Effector CD4-positive, alpha-beta T cell (primary cell): ENCODE measurements around the gene SYN1.

Experiments used
- DNase-seq: peaks from one replicate; pipeline ENCODE4 v3.0.0-alpha.2; 2020

The SYN1 gene

GRCh38 chrX:47593522-47593921 lies 26.1 kb downstream of the SYN1 start:
- no peak for DNase-seq

DNA sequence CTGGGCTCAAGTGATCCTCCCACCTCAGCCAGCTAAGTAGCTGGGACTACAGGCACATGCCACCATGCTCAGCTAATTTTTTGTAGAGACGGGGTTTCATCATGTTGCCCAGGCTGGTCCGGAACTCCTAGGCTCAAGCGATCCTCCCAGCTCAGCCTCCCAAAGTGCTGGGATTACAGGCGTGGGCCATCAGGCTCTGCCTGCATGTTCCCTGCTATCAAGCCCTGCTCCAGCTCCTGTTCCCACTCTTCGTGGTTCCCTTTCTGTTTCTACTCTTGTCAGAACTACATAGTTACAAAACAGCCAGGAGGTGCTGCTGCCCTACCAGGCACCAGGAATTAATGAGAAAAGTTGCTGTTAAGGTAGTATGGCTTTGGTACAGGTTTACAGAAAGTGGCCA lies 28.7 kb downstream of the SYN1 start:
- no peak for DNase-seq

DNA sequence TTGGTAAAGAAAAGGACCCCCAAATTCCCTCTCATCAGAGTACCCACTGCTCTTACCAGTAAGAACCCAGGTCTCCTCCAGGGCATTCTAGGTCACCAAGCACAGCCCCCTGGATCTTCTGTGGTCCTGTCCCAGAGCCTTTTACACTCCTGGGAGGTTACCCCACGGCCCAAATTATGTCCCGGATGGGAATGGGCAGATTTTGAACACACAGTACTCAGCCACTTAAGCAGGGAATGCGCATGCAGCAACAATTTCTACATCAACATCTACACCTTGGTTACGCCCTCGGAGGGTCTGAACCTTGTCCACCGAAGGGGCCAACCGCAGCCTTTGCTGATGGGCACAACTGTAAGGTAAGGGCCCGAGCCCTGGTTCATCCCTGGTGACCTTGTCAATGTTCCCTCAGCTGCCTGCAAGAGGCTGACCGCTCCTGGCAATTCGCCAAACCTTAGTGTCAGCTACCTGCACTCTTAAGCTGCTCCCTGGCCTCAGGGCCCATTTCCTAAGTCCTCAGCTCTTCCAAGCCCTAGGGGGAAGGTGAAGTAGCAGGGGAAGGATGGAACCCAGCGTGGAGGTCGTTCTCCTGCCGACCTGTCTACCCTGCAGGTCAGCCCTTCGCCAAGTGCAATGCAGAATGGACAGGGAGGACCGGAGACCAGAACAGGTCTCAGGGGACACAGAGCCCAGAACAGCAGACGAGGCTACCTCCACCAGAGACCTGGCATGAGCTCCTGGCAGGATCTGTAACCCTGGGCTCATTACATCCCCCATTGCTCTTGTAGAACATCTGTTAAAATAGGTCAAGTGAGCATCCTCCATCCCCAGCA lies 31.5 kb downstream of the SYN1 start:
- no peak for DNase-seq

GRCh38 chrX:47587091-47587891 lies 32.4 kb downstream of the SYN1 start:
- no peak for DNase-seq

- no peak for DNase-seq
Measured at GRCh38 chrX:47586043-47586787, 33.4 kb downstream of the SYN1 start.

DNA sequence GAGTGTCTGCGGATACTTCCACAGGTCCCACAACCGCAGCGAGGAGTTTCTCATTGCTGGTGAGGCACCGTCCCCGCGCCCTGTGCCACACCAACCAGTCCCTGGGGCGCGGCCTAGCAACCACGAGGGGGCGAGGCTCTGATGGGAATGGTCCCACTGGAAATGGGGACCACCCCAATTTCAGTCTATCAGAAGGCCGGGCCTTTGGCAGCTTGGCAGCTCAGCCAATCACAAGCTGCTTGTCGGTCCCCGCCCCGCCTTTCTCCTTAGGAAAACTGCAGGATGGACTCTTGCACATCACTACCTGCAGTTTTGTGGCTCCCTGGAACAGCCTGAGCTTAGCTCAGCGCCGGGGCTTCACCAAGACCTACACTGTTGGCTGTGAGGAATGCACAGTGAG lies 34.4 kb downstream of the SYN1 start:
- DNase-seq, result no peak

DNA sequence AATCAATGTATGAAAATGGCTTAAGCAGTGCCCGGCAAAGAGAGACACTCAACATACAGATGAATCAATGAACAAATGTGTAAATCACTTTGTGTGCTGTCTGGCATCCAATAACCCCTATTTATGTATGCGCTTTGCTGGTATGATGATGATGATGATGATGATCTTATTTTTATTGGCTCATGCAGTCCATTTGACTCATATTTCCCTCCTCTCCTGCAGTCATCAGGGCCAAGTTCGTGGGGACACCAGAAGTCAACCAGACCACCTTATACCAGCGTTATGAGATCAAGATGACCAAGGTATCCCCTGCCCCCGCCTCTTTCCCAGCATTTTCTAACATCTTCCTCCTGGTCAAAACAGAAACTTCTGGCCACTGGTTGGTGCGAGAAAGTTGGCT lies 34.9 kb downstream of the SYN1 start:
- DNase-seq, result no peak

DNA sequence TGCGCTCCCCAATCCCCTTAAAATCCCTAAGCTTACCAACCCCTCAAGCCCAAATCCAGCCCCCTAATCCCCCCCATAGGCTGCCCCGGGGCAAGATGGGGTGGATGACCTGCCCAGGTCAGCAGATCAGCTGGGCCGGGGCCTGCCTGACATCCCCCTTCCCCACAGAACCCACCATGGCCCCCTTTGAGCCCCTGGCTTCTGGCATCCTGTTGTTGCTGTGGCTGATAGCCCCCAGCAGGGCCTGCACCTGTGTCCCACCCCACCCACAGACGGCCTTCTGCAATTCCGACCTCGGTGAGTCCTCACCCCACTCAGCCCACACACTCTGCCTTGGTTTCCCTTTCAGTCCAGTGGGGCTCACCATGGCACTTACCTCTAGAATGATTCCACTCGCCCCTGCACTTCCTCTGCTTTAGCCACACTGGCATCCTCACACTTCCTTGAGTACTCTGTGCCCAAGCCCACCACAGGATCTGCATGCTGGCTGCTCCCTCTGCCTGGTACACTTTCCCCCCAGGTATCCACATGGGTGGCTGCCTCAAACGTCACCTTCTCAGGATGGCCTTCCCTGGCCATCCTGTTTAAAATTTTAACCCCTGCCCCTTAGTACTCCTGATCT lies 36.3 kb downstream of the SYN1 start:
- DNase-seq, result no peak

- DNase-seq, result peak; percentile 61
Measured at GRCh38 chrX:47581731-47582647, 37.7 kb downstream of the SYN1 start, which contains the start of gene TIMP1. TSS of gene TIMP1 (plus strand) at chrX:47582436. CDS start at chrX:47583416, 980 bp downstream.

DNA sequence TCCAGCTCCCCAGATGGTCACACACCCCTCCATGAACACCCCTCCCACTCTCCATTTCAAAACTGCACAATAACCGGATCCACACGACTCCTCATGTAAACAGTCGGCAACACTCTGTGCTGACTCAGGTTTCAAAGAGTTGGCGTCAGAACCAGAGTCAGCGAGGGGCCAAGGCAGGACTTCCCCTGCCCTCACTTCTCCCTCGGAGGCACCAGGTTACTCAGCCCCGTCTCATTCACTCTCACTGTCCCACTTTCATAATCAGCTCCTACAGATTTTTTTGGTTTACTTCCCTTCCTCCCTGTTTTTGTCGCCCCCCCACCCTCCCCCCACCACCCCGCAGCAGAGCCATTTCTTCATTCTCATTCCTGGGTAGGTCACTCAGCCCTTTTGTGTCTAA lies 40.1 kb downstream of the SYN1 start:
- no peak for DNase-seq

- DNase-seq, result no peak
Measured at GRCh38 chrX:47578692-47579091, 41.0 kb downstream of the SYN1 start.

GRCh38 chrX:47577901-47578300 lies 41.8 kb downstream of the SYN1 start:
- no peak for DNase-seq

DNA sequence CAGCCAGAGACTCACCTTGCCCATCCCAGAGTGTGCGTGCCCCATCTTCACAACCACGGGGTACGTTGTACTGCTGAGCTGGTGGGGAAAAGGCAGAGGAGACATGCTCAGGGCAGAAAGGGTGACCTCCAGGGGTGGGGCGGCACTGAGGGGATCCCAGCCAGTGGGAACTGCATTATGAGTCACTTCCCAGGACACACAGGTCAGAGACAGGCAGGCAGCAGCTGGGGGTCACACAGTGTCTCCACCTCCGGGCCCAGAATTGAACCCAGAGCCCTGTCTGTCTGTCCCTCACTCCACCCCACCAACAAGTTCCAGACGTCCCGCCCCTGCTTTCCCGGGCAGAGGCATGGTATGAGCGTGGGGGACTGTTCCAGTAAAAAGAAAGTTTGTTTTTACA lies 42.2 kb downstream of the SYN1 start:
- no peak for DNase-seq

DNA sequence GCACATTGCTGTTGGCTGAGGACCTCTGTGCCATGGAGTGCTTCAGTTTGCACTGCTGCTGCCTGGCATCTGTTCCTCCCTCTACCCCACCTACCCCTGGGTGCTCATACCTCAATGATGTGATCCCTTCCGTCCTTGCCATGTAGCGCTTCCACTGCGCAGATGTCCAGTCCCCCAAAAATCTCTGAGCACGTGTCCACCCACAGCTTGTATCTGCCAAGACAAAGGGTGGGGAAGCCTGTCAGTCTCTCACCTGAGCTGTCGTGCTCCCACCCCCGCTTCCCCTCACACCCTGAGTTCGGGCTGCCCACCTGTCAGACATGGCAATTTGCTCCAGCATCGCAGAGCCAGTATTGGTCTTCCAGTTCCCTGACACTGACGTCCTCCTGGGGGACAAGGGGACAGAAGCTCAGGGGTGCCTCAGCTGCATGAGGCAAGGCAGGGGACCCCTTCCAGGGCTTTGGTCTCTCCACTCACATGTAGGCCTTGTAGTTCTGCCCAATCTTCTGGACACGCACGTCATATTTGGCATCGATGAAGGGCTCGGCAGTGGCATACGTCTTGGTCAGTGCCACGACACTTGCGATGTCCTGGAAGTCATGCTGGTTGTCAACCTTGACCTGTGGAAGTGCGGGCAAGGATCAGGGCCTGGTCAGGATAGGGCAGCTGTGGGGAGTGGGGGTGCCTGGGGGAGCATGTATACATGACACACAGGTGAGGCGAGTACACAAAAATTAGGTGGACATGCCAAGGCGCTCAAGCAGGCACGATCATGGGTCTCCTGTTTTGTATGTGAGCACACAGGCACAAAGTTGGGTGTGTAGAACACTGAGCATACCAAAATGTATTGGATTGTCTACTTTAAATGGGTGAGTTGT lies 43.4 kb downstream of the SYN1 start:
- no peak for DNase-seq

- DNase-seq, result no peak
Measured at GRCh38 chrX:47574547-47575301, 44.9 kb downstream of the SYN1 start.

DNA sequence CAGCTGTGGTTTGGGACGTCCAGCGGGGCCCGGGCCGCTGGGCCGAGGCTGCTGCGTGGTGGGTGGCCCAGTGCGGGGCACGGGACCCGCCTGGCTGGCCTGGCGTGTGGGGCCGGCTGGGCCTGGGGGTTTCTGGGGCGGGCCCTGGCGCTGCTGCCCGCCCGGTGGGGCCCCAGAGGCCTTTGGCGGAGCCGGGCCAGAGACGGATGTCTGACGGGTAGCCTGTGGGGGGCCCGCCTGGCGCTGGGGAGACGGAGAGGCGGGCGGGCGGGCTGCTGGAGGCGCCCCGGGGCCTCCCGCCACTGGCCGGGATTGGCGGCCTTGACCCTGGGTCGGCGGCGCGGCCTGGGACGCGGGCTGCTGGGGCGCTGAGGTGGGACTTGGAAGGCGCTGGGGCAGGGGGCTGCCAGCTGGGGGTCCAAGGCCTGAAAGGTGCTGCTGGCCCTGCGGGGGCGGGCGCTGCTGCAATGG lies 45.5 kb downstream of the SYN1 start:
- no peak for DNase-seq

DNA sequence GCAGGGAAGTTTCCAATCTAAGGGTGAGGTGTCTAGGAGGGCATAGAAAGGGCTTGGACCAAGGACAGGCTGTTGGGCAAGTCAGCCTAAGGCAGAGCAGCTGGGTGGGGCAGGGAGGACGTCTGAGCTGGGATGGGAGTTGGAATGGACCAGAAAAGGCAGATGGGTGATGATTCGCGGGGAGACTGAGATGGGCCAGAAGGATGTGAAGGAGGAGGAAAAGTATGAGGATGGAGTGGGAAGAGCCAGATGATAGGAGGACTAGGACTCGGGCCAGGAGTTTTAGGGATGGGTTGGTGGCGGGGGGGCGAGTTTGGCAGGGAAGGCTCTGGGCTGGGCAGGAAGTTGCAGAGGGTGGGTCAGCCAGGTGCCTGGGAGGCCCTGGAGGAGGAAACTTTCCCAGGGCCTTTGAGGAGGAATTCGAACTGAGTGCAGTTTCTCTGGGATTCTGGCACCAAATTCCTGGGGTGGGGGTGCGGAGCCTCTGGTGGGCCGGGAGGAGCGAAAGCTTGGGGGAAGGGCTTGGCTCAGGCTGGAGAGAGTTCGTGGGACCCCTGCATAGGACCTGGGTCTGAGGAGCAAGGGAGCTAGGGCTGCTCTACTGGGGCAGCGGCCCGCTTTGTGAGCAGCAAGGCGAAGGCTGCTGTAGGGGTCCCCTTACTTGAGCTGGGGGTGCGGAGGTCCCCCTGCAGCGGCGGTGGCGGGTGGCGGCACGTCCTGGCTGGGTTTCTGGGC lies 46.1 kb downstream of the SYN1 start:
- DNase-seq, result no peak

- DNase-seq, result no peak
Measured at GRCh38 chrX:47572773-47573340, 46.8 kb downstream of the SYN1 start.

- no peak for DNase-seq
Measured at GRCh38 chrX:47571896-47572295, 47.8 kb downstream of the SYN1 start.
